ENCODE data around the gene RIPPLY3. TPM values are rescaled to one million over a fixed set of nuclear protein-coding genes. Genes with fewer than 3 reads are reported as not detected.
"Not testable (repeated sequence)": the region's sequence is repeated elsewhere in the genome, so short reads cannot be mapped to it uniquely, and the experiment has no call there.

The RIPPLY3 gene
- total RNA-seq, 1 experiment from 2014 or later, result 1.7 TPM

GRCh38 chr21:37009740-37010341 lies 3.3 kb downstream of the RIPPLY3 start:
- DNase-seq (ENCODE audit: low read depth in 1 of 2, low spot score in 2 of 2), result peak; percentile 72 to 80
- Histone ChIP-seq H3K27ac (no peak overlapping the region), H3K4me3 (peak overlapping the region; percentile 26), H3K36me3 (no peaks in the 10 kb centered on the region), H3K27me3 (replicated peaks) (no peaks in the 10 kb centered on the region), H3K4me1 (replicated peaks) (peaks cover 13% of the 10 kb centered on the region), H3K9me3 (replicated peaks) (peaks cover 3% of the 10 kb centered on the region; the same call in 1 of the 2 replicates)

DNA sequence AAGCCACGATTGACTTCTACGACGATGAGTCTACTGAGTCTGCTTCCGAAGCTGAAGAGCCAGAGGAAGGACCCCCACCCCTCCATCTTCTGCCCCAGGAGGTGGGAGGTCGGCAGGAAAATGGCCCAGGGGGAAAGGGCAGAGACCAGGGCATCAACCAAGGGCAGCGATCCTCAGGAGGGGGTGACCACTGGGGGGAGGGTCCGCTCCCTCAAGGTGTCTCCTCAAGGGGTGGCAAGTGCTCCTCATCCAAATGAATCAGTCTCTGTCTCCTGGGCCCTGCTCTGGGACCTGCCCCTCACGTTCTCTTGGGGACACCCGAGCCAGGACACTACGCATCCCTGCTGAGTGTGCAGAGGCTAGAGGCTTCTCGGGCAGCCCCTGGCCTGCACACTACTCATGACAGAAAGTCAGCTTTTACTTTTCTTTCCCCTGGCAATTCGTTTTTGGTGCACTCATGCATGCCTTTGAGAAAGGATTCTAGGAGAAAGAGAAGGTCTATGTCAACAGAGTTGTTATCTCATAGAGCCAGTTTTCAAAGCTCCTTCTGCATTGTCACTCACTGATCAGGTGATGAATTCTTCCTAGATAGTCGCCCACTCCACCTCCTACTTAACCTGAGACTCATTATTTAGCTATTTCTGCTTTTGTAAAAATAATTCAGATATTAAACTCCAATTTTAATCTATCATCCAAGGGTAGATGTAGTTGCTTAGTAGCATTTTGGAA lies 11.6 kb downstream of the RIPPLY3 start:
- H3K4me1 ChIP-seq (replicated peaks), result peaks cover 6% of the 10 kb centered on the region
- H3K36me3 ChIP-seq, result no peaks in the 10 kb centered on the region
- H3K27ac ChIP-seq, result no peak overlapping the region
- no peaks in the 10 kb centered on the region for H3K27me3 ChIP-seq (replicated peaks)
- H3K9me3 ChIP-seq (replicated peaks), result no peaks in the 10 kb centered on the region
- DNase-seq (ENCODE audit: low read depth in 1 of 2, low spot score in 2 of 2), result peak in 1 of 2 experiments; percentile 29
- H3K4me3 ChIP-seq, result no peak overlapping the region

DNA sequence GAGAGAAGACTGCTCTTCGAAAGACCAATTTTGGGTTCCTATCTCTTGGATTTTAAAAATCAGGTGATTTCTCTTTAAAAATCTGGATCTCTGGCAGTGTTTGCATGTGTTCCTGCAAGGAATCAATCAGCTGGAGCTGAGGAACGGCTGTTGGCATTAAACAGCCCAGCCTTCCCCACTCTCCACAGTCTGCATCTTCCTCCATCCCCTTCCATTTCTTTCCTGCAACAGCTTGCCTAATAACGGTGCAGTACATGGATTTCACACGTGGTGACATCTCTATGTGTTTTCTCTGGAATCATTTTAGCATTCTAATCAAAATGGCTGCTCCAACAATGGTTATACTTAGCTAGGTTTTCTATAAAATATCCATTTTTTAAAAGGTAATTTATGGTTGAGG lies 20.0 kb downstream of the RIPPLY3 start:
- no peaks in the 10 kb centered on the region for H3K27me3 ChIP-seq (replicated peaks)
- DNase-seq (ENCODE audit: low read depth in 1 of 2, low spot score in 2 of 2), result no peak
- H3K27ac ChIP-seq, result no peak overlapping the region
- H3K9me3 ChIP-seq (replicated peaks), result no peaks in the 10 kb centered on the region
- no peaks in the 10 kb centered on the region for H3K36me3 ChIP-seq
- no peak overlapping the region for H3K4me3 ChIP-seq
- no peaks in the 10 kb centered on the region for H3K4me1 ChIP-seq (replicated peaks)

GRCh38 chr21:37028570-37028969 lies 22.1 kb downstream of the RIPPLY3 start:
- no peak for DNase-seq (ENCODE audit: low read depth in 1 of 2, low spot score in 2 of 2)
- Histone ChIP-seq H3K9me3 (replicated peaks) (no peaks in the 10 kb centered on the region), H3K36me3 (no peaks in the 10 kb centered on the region), H3K4me3 (no peak overlapping the region), H3K27me3 (replicated peaks) (no peaks in the 10 kb centered on the region), H3K27ac (no peak overlapping the region), H3K4me1 (replicated peaks) (peaks cover 9% of the 10 kb centered on the region)

DNA sequence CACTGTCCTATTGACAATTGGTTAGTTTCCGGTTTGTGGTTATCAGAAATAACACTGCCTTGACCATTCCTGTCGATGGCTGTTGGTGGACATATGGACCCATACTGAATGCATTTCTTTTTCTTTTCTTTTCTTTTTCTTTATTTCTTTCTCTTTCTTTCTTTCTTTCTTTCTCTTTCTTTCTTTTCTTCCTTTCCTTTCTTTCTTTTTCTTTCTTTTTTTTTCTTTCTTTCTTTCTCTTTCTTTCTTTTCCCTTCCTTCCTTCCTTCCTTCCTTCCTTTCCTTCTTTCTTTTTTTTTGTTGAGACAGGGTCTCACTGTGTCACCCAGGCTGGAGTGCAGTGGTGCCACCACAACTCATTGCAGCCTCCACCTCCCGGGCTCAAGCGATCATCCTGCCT lies 24.4 kb downstream of the RIPPLY3 start:
- H3K36me3 ChIP-seq, result no peaks in the 10 kb centered on the region
- peaks cover 10% of the 10 kb centered on the region for H3K4me1 ChIP-seq (replicated peaks)
- H3K27ac ChIP-seq, result no peak overlapping the region
- DNase-seq (ENCODE audit: low read depth in 1 of 2, low spot score in 2 of 2), result no peak
- no peaks in the 10 kb centered on the region for H3K27me3 ChIP-seq (replicated peaks)
- no peak overlapping the region for H3K4me3 ChIP-seq
- H3K9me3 ChIP-seq (replicated peaks), result no peaks in the 10 kb centered on the region

GRCh38 chr21:37032293-37032692 lies 25.8 kb downstream of the RIPPLY3 start:
- Histone ChIP-seq H3K36me3 (no peaks in the 10 kb centered on the region), H3K4me1 (replicated peaks) (peaks cover 14% of the 10 kb centered on the region), H3K9me3 (replicated peaks) (no peaks in the 10 kb centered on the region), H3K4me3 (no peak overlapping the region), H3K27ac (no peak overlapping the region), H3K27me3 (replicated peaks) (no peaks in the 10 kb centered on the region)
- no peak for DNase-seq (ENCODE audit: low read depth in 1 of 2, low spot score in 2 of 2)

- Histone ChIP-seq H3K36me3 (no peaks in the 10 kb centered on the region), H3K9me3 (replicated peaks) (no peaks in the 10 kb centered on the region), H3K4me1 (replicated peaks) (peaks cover 16% of the 10 kb centered on the region), H3K4me3 (no peak overlapping the region), H3K27me3 (replicated peaks) (no peaks in the 10 kb centered on the region), H3K27ac (no peak overlapping the region)
- DNase-seq (ENCODE audit: low read depth in 1 of 2, low spot score in 2 of 2), result peak in 1 of 2 experiments; percentile 46
These were observed 26.5 kb downstream of the RIPPLY3 start for GRCh38 chr21:37032877-37033471.

DNA sequence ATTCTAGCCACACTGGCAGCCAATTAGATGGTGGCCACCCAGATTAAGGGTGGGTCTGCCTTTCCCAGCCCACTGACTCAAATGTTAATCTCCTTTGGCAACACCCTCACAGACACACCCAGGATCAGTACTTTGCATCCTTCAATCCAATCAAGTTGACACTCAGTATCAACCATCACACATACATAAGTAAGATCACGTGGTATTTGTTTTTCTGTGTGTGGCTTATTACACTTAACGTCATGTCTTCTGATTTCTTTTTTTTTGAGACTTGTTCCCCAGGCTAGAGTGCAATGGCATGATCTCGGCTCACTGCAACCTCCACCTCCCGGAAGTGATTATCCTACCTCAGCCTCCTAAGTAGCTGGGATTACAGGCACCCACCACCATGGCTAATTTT lies 27.9 kb downstream of the RIPPLY3 start:
- not testable (repeated sequence) for H3K27me3 ChIP-seq (replicated peaks); H3K9me3 ChIP-seq (replicated peaks); DNase-seq (ENCODE audit: low read depth in 1 of 2, low spot score in 2 of 2); H3K4me3 ChIP-seq; H3K36me3 ChIP-seq; H3K27ac ChIP-seq
- peaks cover 19% of the 10 kb centered on the region for H3K4me1 ChIP-seq (replicated peaks)

DNA sequence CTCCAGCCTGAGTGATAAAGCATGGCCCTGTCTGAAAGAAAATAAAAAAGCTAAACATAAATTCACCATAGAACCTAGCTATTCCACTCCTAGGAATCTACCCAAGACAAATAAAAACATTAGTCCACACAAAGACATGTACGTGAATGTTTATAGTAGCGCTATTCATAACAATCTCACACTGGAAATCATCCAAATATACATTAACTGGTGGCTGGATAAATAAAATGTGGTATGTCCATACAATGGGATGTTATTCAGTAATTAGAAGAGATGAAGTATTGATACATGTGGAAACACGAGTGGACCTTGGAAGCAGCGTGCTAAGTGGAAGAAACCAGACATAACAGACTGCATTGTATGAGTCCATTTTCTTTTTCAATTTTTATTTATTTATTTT lies 29.7 kb downstream of the RIPPLY3 start:
- H3K4me1 ChIP-seq (replicated peaks), result peaks cover 19% of the 10 kb centered on the region
- no peaks in the 10 kb centered on the region for H3K9me3 ChIP-seq (replicated peaks)
- no peak overlapping the region for H3K27ac ChIP-seq
- H3K4me3 ChIP-seq, result no peak overlapping the region
- H3K27me3 ChIP-seq (replicated peaks), result no peaks in the 10 kb centered on the region
- H3K36me3 ChIP-seq, result no peaks in the 10 kb centered on the region
- DNase-seq (ENCODE audit: low read depth in 1 of 2, low spot score in 2 of 2), result peak in 1 of 2 experiments; percentile 8

- DNase-seq (ENCODE audit: low read depth in 1 of 2, low spot score in 2 of 2), result no peak
- H3K27me3 ChIP-seq (replicated peaks), result no peaks in the 10 kb centered on the region
- no peaks in the 10 kb centered on the region for H3K36me3 ChIP-seq
- no peak overlapping the region for H3K4me3 ChIP-seq
- H3K4me1 ChIP-seq (replicated peaks), result peaks cover 10% of the 10 kb centered on the region
- no peak overlapping the region for H3K27ac ChIP-seq
- no peaks in the 10 kb centered on the region for H3K9me3 ChIP-seq (replicated peaks)
These were observed 33.0 kb downstream of the RIPPLY3 start for GRCh38 chr21:37039411-37040075.

GRCh38 chr21:37040212-37040611 lies 33.7 kb downstream of the RIPPLY3 start:
- no peaks in the 10 kb centered on the region for H3K27me3 ChIP-seq (replicated peaks)
- no peaks in the 10 kb centered on the region for H3K36me3 ChIP-seq
- peaks cover 10% of the 10 kb centered on the region for H3K4me1 ChIP-seq (replicated peaks)
- no peak for DNase-seq (ENCODE audit: low read depth in 1 of 2, low spot score in 2 of 2)
- no peaks in the 10 kb centered on the region for H3K9me3 ChIP-seq (replicated peaks)
- H3K27ac ChIP-seq, result no peak overlapping the region
- H3K4me3 ChIP-seq, result no peak overlapping the region

DNA sequence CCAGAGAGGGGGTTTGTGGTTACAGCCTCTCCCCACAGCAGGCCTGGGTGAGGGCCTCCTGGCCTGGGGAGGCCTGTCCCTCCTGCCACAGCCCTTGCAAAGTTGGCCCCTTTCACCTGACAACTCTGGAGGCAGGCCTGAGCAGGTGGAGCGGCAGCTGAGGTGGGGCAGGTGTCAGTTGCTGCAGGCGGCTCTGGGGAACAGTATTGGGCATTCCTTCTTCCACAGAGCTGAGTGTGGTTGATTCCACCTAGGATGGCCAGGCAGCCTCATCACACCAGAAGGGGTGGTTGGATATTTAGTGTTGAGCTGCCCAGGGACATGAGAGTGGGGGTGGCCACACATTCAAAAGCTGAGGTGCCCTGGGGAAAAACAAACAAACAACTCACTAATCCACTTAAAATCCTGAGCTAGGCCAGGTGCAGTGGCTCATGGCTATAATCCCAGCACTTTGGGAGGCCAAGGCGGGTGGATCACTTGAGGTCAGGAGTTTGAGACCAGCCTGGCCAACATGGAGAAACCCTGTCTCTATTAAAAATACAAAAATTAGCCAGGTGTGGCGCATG lies 35.3 kb downstream of the RIPPLY3 start:
- peaks cover 5% of the 10 kb centered on the region; the same call in 1 of the 2 replicates for H3K4me1 ChIP-seq (replicated peaks)

GRCh38 chr21:37043818-37044217 lies 37.3 kb downstream of the RIPPLY3 start:
- no peak overlapping the region for H3K27ac ChIP-seq
- no peaks in the 10 kb centered on the region for H3K27me3 ChIP-seq (replicated peaks)
- no peak for DNase-seq (ENCODE audit: low read depth in 1 of 2, low spot score in 2 of 2)

More for the DNA sequence above, 35.3 kb downstream of the RIPPLY3 start:
- Histone ChIP-seq H3K36me3 (no peaks in the 10 kb centered on the region), H3K4me3 (no peak overlapping the region), H3K27ac (no peak overlapping the region), H3K9me3 (replicated peaks) (no peaks in the 10 kb centered on the region), H3K27me3 (replicated peaks) (no peaks in the 10 kb centered on the region)
- no peak for DNase-seq (ENCODE audit: low read depth in 1 of 2, low spot score in 2 of 2)

More at GRCh38 chr21:37043818-37044217, 37.3 kb downstream of the RIPPLY3 start:
- Histone ChIP-seq H3K9me3 (replicated peaks) (no peaks in the 10 kb centered on the region), H3K4me1 (replicated peaks) (no peaks in the 10 kb centered on the region; the same call in 1 of the 2 replicates), H3K36me3 (no peaks in the 10 kb centered on the region), H3K4me3 (no peak overlapping the region)
